Tibial nerve (tissue), 4 donors: ENCODE results near the gene BOD1L1.

Experiments used
- EP300 ChIP-seq, 2 donors: sonication (generic); formaldehyde crosslinking; IDR thresholded peaks; one replicate each; pipeline ENCODE4 v1.6.1; 2017; ENCODE audit warnings: antibody characterized with exemption in 2 of 2, mild to moderate bottlenecking in 1 of 2
- TF ChIP-seq, protein P1 (sequence below), 5 experiments: fragments of 200-600 bp in 3 of 5; fragments of 450-650 bp in 2 of 5; sonication (generic) in 3 of 5; IDR thresholded peaks; one replicate each; pipeline ENCODE4 v1.5.1; 2016 to 2019; ENCODE audit warnings: antibody characterized with exemption in 5 of 5, mild to moderate bottlenecking in 3 of 5, moderate library complexity in 2 of 5

DNA sequence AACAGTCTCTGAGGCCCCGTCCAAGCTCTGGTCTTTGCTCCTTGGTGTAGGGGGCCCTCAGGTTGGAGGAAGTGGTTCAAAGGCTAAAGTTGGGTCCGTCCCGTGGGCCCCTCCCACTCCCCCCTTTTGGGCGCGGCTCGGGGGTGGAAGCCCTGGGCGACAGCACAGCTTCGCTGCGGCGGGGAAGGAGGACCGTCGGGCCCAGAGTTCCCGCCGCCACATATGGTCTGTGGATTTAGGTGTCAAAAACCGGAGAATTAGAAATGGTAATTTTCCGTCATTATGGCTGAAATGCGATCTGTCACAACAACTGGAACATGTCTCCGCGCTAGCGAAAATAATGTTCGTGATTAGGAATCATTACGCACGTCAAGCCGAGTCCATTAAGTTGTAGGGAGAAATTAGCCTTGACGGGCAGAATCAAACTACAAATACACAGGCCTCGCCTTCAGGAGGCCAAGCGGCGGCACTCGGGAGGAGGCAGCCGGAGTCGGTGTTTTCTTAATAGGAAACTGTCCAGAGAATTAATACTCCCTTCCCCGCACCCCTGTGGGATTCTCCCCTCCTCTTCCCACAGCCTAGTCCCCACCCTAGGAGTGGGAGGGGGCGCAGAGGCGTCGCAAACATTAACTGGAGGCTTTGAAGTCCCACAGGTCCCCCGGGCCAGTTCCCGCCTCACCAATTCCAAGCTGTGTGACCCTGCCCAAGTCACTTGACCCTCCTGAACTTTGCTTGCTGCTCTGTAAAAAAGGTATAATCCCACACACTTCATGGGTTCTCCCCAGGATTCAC is 98.2 kb downstream of the BOD1L1 start:
- TF ChIP-seq, protein P1, sequence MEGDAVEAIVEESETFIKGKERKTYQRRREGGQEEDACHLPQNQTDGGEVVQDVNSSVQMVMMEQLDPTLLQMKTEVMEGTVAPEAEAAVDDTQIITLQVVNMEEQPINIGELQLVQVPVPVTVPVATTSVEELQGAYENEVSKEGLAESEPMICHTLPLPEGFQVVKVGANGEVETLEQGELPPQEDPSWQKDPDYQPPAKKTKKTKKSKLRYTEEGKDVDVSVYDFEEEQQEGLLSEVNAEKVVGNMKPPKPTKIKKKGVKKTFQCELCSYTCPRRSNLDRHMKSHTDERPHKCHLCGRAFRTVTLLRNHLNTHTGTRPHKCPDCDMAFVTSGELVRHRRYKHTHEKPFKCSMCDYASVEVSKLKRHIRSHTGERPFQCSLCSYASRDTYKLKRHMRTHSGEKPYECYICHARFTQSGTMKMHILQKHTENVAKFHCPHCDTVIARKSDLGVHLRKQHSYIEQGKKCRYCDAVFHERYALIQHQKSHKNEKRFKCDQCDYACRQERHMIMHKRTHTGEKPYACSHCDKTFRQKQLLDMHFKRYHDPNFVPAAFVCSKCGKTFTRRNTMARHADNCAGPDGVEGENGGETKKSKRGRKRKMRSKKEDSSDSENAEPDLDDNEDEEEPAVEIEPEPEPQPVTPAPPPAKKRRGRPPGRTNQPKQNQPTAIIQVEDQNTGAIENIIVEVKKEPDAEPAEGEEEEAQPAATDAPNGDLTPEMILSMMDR (IDR thresholded peaks at IDR 0.05), result no peak
- TF ChIP-seq EP300 (IDR thresholded peaks at IDR 0.05), result no peak
